GM12878 (cell line): Measurements from ENCODE around the gene TMEM88. TPM values are rescaled to one million over a fixed set of nuclear protein-coding genes. Genes with fewer than 3 reads are reported as not detected.

ENCODE experiments used
- ATF2 ChIP-seq: IDR thresholded peaks from 2 replicates; pipeline ENCODE4 v1.6.1; 2012; ENCODE audit warnings: low read length, inconsistent platforms
- BCLAF1 ChIP-seq: fragments of 450-650 bp; IDR thresholded peaks from 2 replicates; pipeline ENCODE4 v1.6.1; 2017; ENCODE audit warnings: antibody characterized with exemption, mild to moderate bottlenecking, moderate library complexity
- CTCF ChIP-seq, 3 experiments: IDR thresholded peaks in 2 of 3; conservative IDR thresholded peaks in 1 of 3; 2 replicates each; pipeline ENCODE4 v1.5.1; 2011; ENCODE audit warnings: low read depth in 3 of 3, low read length in 3 of 3, mild to moderate bottlenecking in 3 of 3, control low read depth in 2 of 3, moderate library complexity in 2 of 3, inconsistent platforms in 1 of 3, mixed read lengths in 1 of 3; ENCODE audit not compliant: control insufficient read depth in 2 of 3, insufficient read depth in 1 of 3; ENCODE audit errors: extremely low read depth in 1 of 3
- EED ChIP-seq: sonication (generic); IDR thresholded peaks from 2 replicates; pipeline ENCODE4 v1.6.1; 2016; ENCODE audit warnings: antibody characterized with exemption, low read depth
- KAT2A ChIP-seq: conservative IDR thresholded peaks from 2 replicates; pipeline ENCODE4 v1.6.1; 2011; ENCODE audit warnings: low read depth, low read length; ENCODE audit not compliant: control insufficient read depth
- MLLT1 ChIP-seq: fragments of 450-650 bp; IDR thresholded peaks from 2 replicates; pipeline ENCODE4 v1.6.1; 2016; ENCODE audit warnings: mild to moderate bottlenecking
- NKRF ChIP-seq: fragments of 450-650 bp; conservative IDR thresholded peaks from 2 replicates; pipeline ENCODE4 v1.6.1; 2017; ENCODE audit warnings: mild to moderate bottlenecking, moderate library complexity
- NR2C1 ChIP-seq: fragments of 450-650 bp; IDR thresholded peaks from 2 replicates; pipeline ENCODE4 v1.6.1; 2017; ENCODE audit warnings: antibody characterized with exemption, mild to moderate bottlenecking, moderate library complexity
- NRF1 ChIP-seq: conservative IDR thresholded peaks from 2 replicates; pipeline ENCODE4 v1.6.1; 2011; ENCODE audit warnings: mild to moderate bottlenecking, low read depth, low read length, improper control_type of control experiment
- STAT1 ChIP-seq: fragments of 450-650 bp; conservative IDR thresholded peaks from 2 replicates; pipeline ENCODE4 v1.6.1; 2014; ENCODE audit warnings: antibody characterized with exemption, mild to moderate bottlenecking
- TAF1 ChIP-seq: IDR thresholded peaks from 2 replicates; pipeline ENCODE4 v1.6.1; 2011; ENCODE audit warnings: mild to moderate bottlenecking, low read depth, low read length, borderline replicate concordance
- TBL1XR1 ChIP-seq: IDR thresholded peaks from 2 replicates; pipeline ENCODE4 v1.6.1; 2012; ENCODE audit warnings: low read depth, low read length, improper control_type of control experiment
- ZBED1 ChIP-seq: IDR thresholded peaks from 2 replicates; pipeline ENCODE4 v1.6.1; 2016; ENCODE audit warnings: borderline replicate concordance
- ZSCAN29 ChIP-seq: fragments of 450-650 bp; IDR thresholded peaks from 2 replicates; pipeline ENCODE4 v1.6.1; 2017; ENCODE audit warnings: mild to moderate bottlenecking, moderate library complexity
- polyA plus RNA-seq, 11 experiments: library from polyadenylated mRNA; depleted of rRNA in 4 of 11; unstranded in 6 of 11; stranded (reverse) in 5 of 11; fragments of >200 nt; fragmentation: Nextera tagmentation in 4 of 11; fragmentation: Illumina TruSeq in 1 of 11; extraction: Ambion mirVana in 4 of 11; extraction: Trizol in 1 of 11; gene quantifications; 1 replicate in 1 of 11; 2 replicates in 10 of 11; pipeline versions ENCODE4 v1.2.1 to v1.2.3, GENCODE V29; 2011 to 2016; ENCODE audit warnings: inconsistent platforms in 2 of 11, missing spikeins in 2 of 11, low read depth in 1 of 11
- total RNA-seq, 4 experiments: library from RNA; depleted of rRNA in 3 of 4; stranded (reverse); fragments of >200 nt in 3 of 4; fragmentation: Illumina TruSeq in 1 of 4; extraction: Trizol in 1 of 4; gene quantifications; 2 replicates each; pipeline versions ENCODE4 v1.2.1 to v1.2.3, GENCODE V29; 2013 to 2021

The TMEM88 gene
- total and polyA plus RNA-seq, 10 of the 15 experiments (the other 5 are each of a cell fraction or from before 2014, with no cell fraction given): 0.21 to 2.2 (median 0.62) TPM; not detected in 5

GRCh38 chr17:7841915-7842379 lies 12.9 kb upstream of the TMEM88 start (continued):
- TF ChIP-seq BCLAF1 (no peak), TAF1 (peak; percentile 41; the same call in 1 of the 2 replicates), MLLT1 (no peak), CTCF (IDR thresholded peaks at IDR 0.05 in 2 of 3, conservative IDR thresholded peaks at IDR 0.05 in 1 of 3; ENCODE audit: control insufficient read depth in 2 of 3, extremely low read depth in 1 of 3, insufficient read depth in 1 of 3, low read depth in 3 of 3, low read length in 3 of 3) (no peak), ZSCAN29 (no peak), KAT2A (no peak), ATF2 (no peak), EED (no peak), NKRF (no peak; the same call in 1 of the 2 replicates), NRF1 (no peak), TBL1XR1 (no peak), NR2C1 (no peak), ZBED1 (no peak), STAT1 (no peak)
